ENCODE measurements around the gene TRNT1. TPM values are rescaled to one million over a fixed set of nuclear protein-coding genes. Genes with fewer than 3 reads are reported as not detected.

The TRNT1 gene
- total RNA-seq, 1 experiment from 2014 or later: 22.8 TPM

DNA sequence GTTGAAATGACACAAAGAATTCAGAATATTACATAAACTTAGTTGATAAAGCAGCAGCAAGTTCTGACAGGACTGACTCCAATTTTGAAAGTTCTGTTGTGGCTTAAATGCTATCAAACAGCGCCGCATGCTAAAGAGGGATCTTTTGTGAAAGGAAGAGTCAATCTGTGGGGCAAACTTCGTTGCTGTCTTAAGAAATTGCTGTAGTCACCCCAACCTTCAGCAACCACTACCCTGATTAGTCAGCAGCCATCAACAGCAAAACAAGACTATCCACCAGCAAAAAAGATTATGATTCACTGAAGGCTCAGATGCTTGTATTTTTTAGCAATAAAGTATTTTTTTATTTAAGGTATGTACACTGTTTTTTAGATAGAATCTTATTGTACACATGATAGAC, 38.5 kb downstream of the TRNT1 start:
- CTCF ChIA-PET: no interaction called here
- no peak overlapping the region for H3K4me3 ChIP-seq (ENCODE audit: low read depth in 2 of 2, low read length in 2 of 2)
- ATAC-seq (no peak), DNase-seq (ENCODE audit: low read depth, low spot score) (no peak)
- BruUV-seq (replicated peaks): no TSS peak
- POLR2A ChIA-PET: no interaction called here
- in situ Hi-C loops (cut with HindIII; ENCODE audit: low pct_unique_long_range_greater_than_20kb, low sequenced_read_pairs) (no loop called here), intact Hi-C loops (cut with micrococcal nuclease; ENCODE audit: unreplicated experiment) (no loop called here)
- no peaks in the 10 kb centered on the region for H3K27me3 ChIP-seq (ENCODE audit: control insufficient read depth, insufficient read depth, low read length)
- H3K27ac ChIP-seq (ENCODE audit: low read length): no peak overlapping the region
- TF ChIP-seq, protein P1, sequence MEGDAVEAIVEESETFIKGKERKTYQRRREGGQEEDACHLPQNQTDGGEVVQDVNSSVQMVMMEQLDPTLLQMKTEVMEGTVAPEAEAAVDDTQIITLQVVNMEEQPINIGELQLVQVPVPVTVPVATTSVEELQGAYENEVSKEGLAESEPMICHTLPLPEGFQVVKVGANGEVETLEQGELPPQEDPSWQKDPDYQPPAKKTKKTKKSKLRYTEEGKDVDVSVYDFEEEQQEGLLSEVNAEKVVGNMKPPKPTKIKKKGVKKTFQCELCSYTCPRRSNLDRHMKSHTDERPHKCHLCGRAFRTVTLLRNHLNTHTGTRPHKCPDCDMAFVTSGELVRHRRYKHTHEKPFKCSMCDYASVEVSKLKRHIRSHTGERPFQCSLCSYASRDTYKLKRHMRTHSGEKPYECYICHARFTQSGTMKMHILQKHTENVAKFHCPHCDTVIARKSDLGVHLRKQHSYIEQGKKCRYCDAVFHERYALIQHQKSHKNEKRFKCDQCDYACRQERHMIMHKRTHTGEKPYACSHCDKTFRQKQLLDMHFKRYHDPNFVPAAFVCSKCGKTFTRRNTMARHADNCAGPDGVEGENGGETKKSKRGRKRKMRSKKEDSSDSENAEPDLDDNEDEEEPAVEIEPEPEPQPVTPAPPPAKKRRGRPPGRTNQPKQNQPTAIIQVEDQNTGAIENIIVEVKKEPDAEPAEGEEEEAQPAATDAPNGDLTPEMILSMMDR (IDR thresholded peaks at IDR 0.05): no peak
- no peak for TF ChIP-seq SIN3A (IDR thresholded peaks at IDR 0.05; ENCODE audit: borderline replicate concordance, insufficient read depth, low read depth, low read length)
- no peak for TF ChIP-seq TCF7L2 (IDR thresholded peaks at IDR 0.05; ENCODE audit: low read depth, low read length)
- TF ChIP-seq, protein P2, sequence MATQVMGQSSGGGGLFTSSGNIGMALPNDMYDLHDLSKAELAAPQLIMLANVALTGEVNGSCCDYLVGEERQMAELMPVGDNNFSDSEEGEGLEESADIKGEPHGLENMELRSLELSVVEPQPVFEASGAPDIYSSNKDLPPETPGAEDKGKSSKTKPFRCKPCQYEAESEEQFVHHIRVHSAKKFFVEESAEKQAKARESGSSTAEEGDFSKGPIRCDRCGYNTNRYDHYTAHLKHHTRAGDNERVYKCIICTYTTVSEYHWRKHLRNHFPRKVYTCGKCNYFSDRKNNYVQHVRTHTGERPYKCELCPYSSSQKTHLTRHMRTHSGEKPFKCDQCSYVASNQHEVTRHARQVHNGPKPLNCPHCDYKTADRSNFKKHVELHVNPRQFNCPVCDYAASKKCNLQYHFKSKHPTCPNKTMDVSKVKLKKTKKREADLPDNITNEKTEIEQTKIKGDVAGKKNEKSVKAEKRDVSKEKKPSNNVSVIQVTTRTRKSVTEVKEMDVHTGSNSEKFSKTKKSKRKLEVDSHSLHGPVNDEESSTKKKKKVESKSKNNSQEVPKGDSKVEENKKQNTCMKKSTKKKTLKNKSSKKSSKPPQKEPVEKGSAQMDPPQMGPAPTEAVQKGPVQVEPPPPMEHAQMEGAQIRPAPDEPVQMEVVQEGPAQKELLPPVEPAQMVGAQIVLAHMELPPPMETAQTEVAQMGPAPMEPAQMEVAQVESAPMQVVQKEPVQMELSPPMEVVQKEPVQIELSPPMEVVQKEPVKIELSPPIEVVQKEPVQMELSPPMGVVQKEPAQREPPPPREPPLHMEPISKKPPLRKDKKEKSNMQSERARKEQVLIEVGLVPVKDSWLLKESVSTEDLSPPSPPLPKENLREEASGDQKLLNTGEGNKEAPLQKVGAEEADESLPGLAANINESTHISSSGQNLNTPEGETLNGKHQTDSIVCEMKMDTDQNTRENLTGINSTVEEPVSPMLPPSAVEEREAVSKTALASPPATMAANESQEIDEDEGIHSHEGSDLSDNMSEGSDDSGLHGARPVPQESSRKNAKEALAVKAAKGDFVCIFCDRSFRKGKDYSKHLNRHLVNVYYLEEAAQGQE (IDR thresholded peaks at IDR 0.05; ENCODE audit: insufficient read depth in 1 of 2, low read depth in 2 of 2, low read length in 1 of 2): no peak
- TF ChIP-seq POLR2AphosphoS5 (IDR thresholded peaks at IDR 0.05; ENCODE audit: low read depth, low read length): no peak
- H3K36me3 ChIP-seq (ENCODE audit: control insufficient read depth, insufficient read depth, low read length): 0 out of 2 replicates have a peak, but pooled peaks cover 5% of the 10 kb centered on the region
- no peaks in the 10 kb centered on the region for H3K9me3 ChIP-seq (ENCODE audit: control insufficient read depth, insufficient read depth, low read depth, low read length)
- no peaks in the 10 kb centered on the region for H3K4me1 ChIP-seq (ENCODE audit: control insufficient read depth, insufficient read depth, low read length)

DNA sequence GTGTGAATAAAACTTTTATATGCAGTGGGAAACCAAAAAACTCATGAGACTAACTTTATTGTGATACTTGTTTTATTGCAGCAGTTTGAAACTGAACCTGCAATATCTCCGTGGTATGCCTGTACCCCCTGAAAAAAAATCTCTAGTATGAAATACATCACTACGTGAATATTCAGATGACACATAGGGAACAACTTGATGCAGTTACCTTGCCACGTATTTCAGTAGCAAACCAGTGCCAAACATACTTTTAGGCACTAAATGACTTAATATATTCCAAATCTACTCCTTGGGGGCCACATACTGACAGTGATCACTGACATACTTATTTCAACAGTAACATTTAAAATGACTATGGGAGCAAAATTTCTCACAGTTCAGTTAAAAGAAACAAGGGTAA, 38.9 kb downstream of the TRNT1 start:
- DNase-seq (ENCODE audit: low read depth, low spot score): no peak
- H3K36me3 ChIP-seq (ENCODE audit: control insufficient read depth, insufficient read depth, low read length): 0 out of 2 replicates have a peak, but pooled peaks cover 5% of the 10 kb centered on the region
- no peak for TF ChIP-seq SIN3A (IDR thresholded peaks at IDR 0.05; ENCODE audit: borderline replicate concordance, insufficient read depth, low read depth, low read length)
- TF ChIP-seq, protein P1 (IDR thresholded peaks at IDR 0.05): no peak
- TF ChIP-seq TCF7L2 (IDR thresholded peaks at IDR 0.05; ENCODE audit: low read depth, low read length): no peak
- TF ChIP-seq POLR2AphosphoS5 (IDR thresholded peaks at IDR 0.05; ENCODE audit: low read depth, low read length): no peak
- TF ChIP-seq, protein P2 (IDR thresholded peaks at IDR 0.05; ENCODE audit: insufficient read depth in 1 of 2, low read depth in 2 of 2, low read length in 1 of 2): no peak

More for the DNA sequence above, 38.9 kb downstream of the TRNT1 start:
- Histone ChIP-seq H3K27ac (ENCODE audit: low read length) (no peak overlapping the region), H3K9me3 (ENCODE audit: control insufficient read depth, insufficient read depth, low read depth, low read length) (no peaks in the 10 kb centered on the region), H3K4me3 (ENCODE audit: low read depth in 2 of 2, low read length in 2 of 2) (no peak overlapping the region), H3K4me1 (ENCODE audit: control insufficient read depth, insufficient read depth, low read length) (no peaks in the 10 kb centered on the region), H3K27me3 (ENCODE audit: control insufficient read depth, insufficient read depth, low read length) (no peaks in the 10 kb centered on the region)
- POLR2A ChIA-PET: no interaction called here
- in situ Hi-C loops (cut with HindIII; ENCODE audit: low pct_unique_long_range_greater_than_20kb, low sequenced_read_pairs): no loop called here
- no TSS peak for BruUV-seq (replicated peaks)
- no peak for ATAC-seq
- intact Hi-C loops (cut with micrococcal nuclease; ENCODE audit: unreplicated experiment): no loop called here
- CTCF ChIA-PET: no interaction called here

All from Panc1 (cell line).